Measurements from ENCODE around the gene RASSF5.
A peak's percentile ranks its signal among the peaks of the same experiment; 100 is the strongest.

- TF ChIP-seq CTCF (IDR thresholded peaks at IDR 0.05): peak in 2 of 6 experiments; percentile 9 to 27
- peak; percentile 81 to 98 for TF ChIP-seq POLR2A (IDR thresholded peaks at IDR 0.05)
These were observed 128.0 kb downstream of the RASSF5 start, which contains the start of gene DYRK3 for GRCh38 chr1:206635080-206635977.
